ENCODE data around the gene WBP2NL.
"Not testable (repeated sequence)": the region's sequence is repeated elsewhere in the genome, so short reads cannot be mapped to it uniquely, and the experiment has no call there.

The WBP2NL gene

DNA sequence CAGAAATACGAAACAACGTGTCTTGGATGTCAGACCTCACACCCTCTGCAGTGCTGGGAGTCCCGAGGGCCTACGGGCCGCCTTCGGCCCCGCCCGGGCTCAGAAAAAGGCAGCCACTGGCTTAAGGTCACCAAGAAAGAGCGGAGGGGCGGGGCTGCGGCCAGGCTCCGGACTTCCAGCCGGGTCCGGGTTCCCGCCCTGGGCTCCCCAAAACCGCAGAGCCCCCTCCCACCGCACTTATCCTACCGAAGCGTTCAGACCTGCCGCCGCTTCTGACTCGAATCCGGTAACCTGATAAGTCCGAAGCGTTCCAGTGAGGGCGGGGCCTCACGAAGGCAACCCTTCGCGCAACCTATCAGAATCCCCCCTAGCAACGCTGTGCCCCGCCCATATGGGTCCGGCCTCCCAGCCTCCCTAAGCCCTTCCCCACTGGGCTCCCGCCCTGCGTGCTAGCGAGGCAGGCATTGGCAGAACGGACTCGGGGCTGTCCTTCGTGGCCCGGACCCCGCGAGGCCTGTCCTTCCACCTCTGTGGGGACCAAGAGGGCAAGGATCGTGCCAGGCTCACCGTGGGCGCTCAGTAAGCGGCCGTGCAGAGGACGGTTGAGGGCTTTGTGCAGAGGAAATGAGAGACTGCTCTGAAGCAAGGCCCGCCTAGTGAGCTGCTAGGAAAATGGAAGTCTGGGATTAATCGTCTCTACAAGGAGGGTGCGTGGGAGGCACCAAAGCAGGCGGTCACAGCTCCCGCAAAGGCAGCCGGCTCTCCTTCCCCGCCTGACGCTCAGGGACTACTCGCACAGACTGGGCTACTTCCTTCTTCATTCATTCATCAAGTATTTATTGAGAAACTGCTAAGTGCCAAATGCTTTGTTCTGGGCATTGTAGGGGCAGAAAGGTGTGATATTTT lies 72.2 kb downstream of the WBP2NL start, which contains the start of gene NAGA:
NAGA (minus strand) TSS at position 296 of the 906 bp plus-strand sequence. CDS start 515 bp downstream, outside the sequence.
- TF ChIP-seq, protein P1, sequence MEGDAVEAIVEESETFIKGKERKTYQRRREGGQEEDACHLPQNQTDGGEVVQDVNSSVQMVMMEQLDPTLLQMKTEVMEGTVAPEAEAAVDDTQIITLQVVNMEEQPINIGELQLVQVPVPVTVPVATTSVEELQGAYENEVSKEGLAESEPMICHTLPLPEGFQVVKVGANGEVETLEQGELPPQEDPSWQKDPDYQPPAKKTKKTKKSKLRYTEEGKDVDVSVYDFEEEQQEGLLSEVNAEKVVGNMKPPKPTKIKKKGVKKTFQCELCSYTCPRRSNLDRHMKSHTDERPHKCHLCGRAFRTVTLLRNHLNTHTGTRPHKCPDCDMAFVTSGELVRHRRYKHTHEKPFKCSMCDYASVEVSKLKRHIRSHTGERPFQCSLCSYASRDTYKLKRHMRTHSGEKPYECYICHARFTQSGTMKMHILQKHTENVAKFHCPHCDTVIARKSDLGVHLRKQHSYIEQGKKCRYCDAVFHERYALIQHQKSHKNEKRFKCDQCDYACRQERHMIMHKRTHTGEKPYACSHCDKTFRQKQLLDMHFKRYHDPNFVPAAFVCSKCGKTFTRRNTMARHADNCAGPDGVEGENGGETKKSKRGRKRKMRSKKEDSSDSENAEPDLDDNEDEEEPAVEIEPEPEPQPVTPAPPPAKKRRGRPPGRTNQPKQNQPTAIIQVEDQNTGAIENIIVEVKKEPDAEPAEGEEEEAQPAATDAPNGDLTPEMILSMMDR (IDR thresholded peaks at IDR 0.05; ENCODE audit: low read depth, low read length, missing control alignments) = no peak

DNA sequence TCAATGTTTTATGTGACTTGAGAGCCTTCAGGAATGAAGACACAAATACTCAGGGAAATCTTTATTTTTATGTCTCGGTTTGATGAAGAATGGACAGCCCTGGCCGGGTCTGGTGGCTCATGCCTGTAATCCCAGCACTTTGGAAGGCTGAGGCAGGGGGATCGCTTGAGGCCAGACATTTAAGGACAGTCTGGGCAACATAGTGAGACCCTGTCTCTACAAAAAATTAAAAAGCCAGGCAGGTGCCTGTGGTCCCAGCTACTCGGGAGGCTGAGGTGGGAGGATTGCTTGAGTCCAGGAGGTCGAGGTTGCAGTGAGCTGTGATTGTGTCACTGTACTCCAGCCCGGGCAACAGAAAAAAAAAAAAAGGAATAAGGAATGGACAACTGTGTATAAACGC lies 72.9 kb downstream of the WBP2NL start:
- H3K27ac ChIP-seq; H3K27me3 ChIP-seq (replicated peaks); DNase-seq; in situ Hi-C loops (cut with HindIII; ENCODE audit: low pct_ligation_motif_present, low sequenced_read_pairs); H3K36me3 ChIP-seq (replicated peaks): not testable (repeated sequence)
- peak overlapping the region; percentile 63 for H3K4me3 ChIP-seq (ENCODE audit: low read depth, low read length)

More for the DNA sequence above, 72.2 kb downstream of the WBP2NL start, which contains the start of gene NAGA:
- in situ Hi-C loops (cut with HindIII; ENCODE audit: low pct_ligation_motif_present, low sequenced_read_pairs) = no loop called here
- H3K36me3 ChIP-seq (replicated peaks) = peaks cover 4% of the 10 kb centered on the region
- H3K27me3 ChIP-seq (replicated peaks) = no peaks in the 10 kb centered on the region
- peak; percentile 94 for DNase-seq
- peak within 1 kb of the TSS; percentile 63 for H3K4me3 ChIP-seq (ENCODE audit: low read depth, low read length)
- H3K27ac ChIP-seq = peak within 1 kb of the TSS; percentile 68

DNA sequence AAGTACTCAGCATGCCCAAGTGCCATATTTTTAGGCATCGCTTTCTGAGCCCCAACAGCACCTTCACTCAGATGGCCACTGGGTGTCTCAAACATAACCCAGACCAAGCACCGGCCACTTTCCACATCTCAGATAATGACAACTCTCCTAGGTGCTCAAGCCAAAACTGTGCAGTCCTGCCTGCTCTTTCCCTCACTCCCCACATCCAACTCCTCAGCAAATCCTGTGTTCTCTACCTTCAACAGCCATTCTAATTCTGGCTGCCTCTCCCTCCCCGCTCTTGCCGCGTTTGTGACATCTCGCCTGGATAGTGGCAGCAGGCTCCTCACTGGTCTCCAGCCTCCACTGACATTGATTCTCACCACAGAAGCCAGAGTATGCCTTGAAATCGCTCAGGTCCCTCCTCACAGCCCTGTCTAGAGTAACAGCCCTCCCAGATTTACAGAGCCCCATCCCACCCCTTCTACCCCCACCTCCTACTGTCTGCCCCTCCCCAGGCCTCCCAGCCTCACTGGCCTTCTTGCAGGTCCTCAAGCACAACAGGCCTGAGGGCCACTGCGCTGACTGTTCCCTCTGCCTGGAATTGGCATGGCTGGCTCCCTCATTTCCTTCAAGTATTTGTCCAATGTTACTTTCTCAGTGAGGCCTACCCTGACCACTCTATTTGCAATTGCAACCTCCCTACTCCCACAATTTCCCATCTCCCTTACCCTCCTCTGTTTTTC lies 74.2 kb downstream of the WBP2NL start:
- DNase-seq = no peak
- no peak overlapping the region for H3K27ac ChIP-seq
- in situ Hi-C loops (cut with HindIII; ENCODE audit: low pct_ligation_motif_present, low sequenced_read_pairs) = no loop called here
- H3K27me3 ChIP-seq (replicated peaks) = no peaks in the 10 kb centered on the region
- TF ChIP-seq, protein P1 (IDR thresholded peaks at IDR 0.05; ENCODE audit: low read depth, low read length, missing control alignments) = peak; percentile 11
- H3K36me3 ChIP-seq (replicated peaks) = peaks cover 2% of the 10 kb centered on the region
- no peak overlapping the region for H3K4me3 ChIP-seq (ENCODE audit: low read depth, low read length)

DNA sequence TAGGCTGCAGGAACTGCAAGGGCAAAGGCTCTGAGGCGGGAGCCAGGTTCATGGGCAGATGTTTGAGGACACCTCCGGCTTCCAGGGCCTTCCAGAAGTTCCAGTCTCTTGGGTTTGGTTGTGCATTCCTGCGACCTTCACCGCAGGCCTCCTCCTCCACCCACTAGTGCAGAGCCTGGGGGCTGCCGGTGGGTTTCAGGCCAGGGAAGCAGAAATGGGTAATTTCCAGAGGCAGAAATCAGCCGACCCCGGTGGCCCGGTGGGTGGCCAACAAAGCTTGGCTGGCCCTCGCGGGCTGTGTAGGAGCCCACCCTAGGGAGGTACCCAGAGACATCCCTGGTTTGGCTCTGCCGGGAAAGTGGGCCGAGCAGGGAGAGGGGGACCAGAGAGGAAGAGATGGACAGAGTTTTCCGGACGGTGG lies 75.0 kb downstream of the WBP2NL start:
- in situ Hi-C loops (cut with HindIII; ENCODE audit: low pct_ligation_motif_present, low sequenced_read_pairs) = no loop called here
- TF ChIP-seq, protein P1 (IDR thresholded peaks at IDR 0.05; ENCODE audit: low read depth, low read length, missing control alignments) = no peak
- H3K36me3 ChIP-seq (replicated peaks) = peaks cover 2% of the 10 kb centered on the region
- peak overlapping the region; percentile 75 for H3K4me3 ChIP-seq (ENCODE audit: low read depth, low read length)
- no peaks in the 10 kb centered on the region for H3K27me3 ChIP-seq (replicated peaks)
- peak overlapping the region; percentile 73 for H3K27ac ChIP-seq
- no peak for DNase-seq

DNA sequence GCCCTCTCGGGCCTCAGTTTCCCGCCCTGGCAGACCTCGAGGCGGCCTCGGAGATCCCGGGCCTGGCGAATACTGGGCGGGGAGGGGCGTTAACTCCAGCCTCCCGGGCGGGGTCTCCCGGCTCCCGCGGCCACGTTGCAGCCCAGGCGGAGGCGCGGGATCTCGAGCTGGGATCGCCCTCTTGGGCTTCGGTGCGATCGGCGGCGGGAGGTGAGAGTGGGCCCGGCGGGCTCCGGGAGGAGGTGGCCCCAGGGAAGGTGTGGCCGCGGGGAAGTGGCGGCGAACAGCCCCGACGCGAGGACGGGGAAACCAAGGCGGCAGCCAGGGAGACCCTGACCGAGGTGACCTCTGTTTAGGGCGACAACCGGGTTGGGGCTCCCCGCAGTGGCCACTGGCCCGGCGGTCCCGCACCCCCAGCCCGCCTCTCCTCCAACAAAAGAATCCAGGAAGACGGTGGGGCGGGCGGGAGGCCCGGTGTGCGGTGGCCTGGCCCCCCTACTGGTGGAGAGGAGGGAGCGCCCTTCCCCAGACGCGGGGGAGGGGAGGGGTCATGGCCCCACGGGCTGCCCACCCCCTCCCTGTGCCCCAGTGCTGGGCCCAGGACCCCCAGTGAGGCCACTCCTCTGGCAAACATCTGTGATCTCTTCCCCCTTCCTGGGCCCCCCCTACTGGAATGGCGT lies 75.7 kb downstream of the WBP2NL start, which contains the start of gene PHETA2:
PHETA2 (plus strand) TSS at position 117 of the 680 bp plus-strand sequence. CDS start 3,046 bp downstream, outside the sequence.
- Histone ChIP-seq H3K27ac (peak within 1 kb of the TSS; percentile 73), H3K36me3 (replicated peaks) (peaks cover 2% of the 10 kb centered on the region), H3K27me3 (replicated peaks) (no peaks in the 10 kb centered on the region), H3K4me3 (ENCODE audit: low read depth, low read length) (peak within 1 kb of the TSS; percentile 75)
- in situ Hi-C loops (cut with HindIII; ENCODE audit: low pct_ligation_motif_present, low sequenced_read_pairs) = no loop called here
- DNase-seq = no peak
- TF ChIP-seq, protein P1 (IDR thresholded peaks at IDR 0.05; ENCODE audit: low read depth, low read length, missing control alignments) = peak; percentile 65

All from brain microvascular endothelial cell (primary cell).